ENCODE data around the gene PPP3CA.

The PPP3CA gene

DNA sequence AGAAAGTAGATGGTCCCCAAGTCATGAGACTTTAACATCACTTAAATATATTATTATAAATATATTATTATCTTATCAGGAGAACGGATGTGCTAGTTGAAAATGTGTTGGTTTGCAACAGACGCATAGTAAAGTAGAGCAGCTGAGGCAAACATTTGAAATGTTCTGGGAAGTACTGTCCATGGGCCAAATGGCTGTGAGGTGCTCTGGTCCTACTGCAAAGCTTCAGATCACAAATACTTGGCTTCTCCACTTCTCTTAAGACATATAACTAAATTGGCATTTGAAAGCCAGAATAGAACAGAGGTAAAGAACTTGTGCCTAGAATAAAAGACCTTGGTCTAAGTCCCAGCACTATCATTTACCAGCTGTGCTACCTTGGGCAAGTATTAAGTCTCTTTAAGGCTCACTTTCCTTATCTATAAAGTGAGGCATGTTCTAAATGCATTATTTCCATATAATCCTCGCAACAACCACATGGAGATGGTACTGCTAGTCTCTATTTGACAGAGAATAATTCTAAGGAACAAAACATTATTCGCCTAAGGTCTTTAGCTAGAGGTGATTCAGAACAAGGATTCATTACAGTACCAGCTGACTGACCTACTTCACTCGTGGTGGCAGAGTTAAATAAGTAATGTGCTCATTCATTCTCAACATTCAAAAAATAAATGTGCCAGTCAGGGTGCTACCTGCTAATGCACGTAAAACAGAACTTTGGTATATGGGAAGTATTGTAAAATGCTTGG lies 297.1 kb downstream of the PPP3CA start:
- no peaks in the 10 kb centered on the region for H3K9me3 ChIP-seq (ENCODE audit: control insufficient read depth, low read depth, low read length)
- H3K4me1 ChIP-seq (ENCODE audit: control insufficient read depth, low read depth, low read length): peaks cover 14% of the 10 kb centered on the region
- no peaks in the 10 kb centered on the region for H3K27me3 ChIP-seq (ENCODE audit: control insufficient read depth, insufficient read depth, low read length)
- H3K27ac ChIP-seq (ENCODE audit: low read length): no peak overlapping the region
- H3K9ac ChIP-seq (ENCODE audit: low read length): no peak overlapping the region
- H3K36me3 ChIP-seq (ENCODE audit: control insufficient read depth, low read depth, low read length): no peaks in the 10 kb centered on the region
- no peak overlapping the region for H3K4me3 ChIP-seq (ENCODE audit: low read length)

GRCh38 chr4:101049549-101050001 lies 297.8 kb downstream of the PPP3CA start:
- Histone ChIP-seq H3K27me3 (ENCODE audit: control insufficient read depth, insufficient read depth, low read length) (no peaks in the 10 kb centered on the region), H3K9ac (ENCODE audit: low read length) (no peak overlapping the region), H3K4me1 (ENCODE audit: control insufficient read depth, low read depth, low read length) (peaks cover 18% of the 10 kb centered on the region), H3K36me3 (ENCODE audit: control insufficient read depth, low read depth, low read length) (no peaks in the 10 kb centered on the region), H3K4me3 (ENCODE audit: low read length) (no peak overlapping the region), H3K27ac (ENCODE audit: low read length) (no peak overlapping the region), H3K9me3 (ENCODE audit: control insufficient read depth, low read depth, low read length) (no peaks in the 10 kb centered on the region)

DNA sequence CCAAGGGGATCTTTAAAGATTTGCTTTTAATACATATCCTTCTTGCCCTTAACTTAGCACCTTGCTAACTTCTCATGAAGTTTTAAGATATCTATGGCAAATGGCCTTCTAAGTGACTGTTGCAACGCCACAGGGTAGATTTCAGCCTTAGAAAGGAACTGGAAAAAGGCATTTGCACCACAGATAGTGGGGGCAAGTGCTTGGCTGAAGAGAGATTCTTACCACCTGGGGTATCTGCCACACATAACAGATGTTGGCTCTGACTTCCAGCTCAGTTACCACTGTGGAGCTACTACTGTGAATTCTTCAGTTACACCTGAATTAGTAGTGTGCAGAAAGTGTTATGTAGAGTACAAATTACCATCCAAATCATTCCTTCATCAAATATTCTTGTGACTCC lies 302.6 kb downstream of the PPP3CA start:
- Histone ChIP-seq H3K27me3 (ENCODE audit: control insufficient read depth, insufficient read depth, low read length) (no peaks in the 10 kb centered on the region), H3K36me3 (ENCODE audit: control insufficient read depth, low read depth, low read length) (no peaks in the 10 kb centered on the region), H3K9me3 (ENCODE audit: control insufficient read depth, low read depth, low read length) (no peaks in the 10 kb centered on the region), H3K27ac (ENCODE audit: low read length) (no peak overlapping the region), H3K9ac (ENCODE audit: low read length) (no peak overlapping the region), H3K4me1 (ENCODE audit: control insufficient read depth, low read depth, low read length) (peaks cover 18% of the 10 kb centered on the region), H3K4me3 (ENCODE audit: low read length) (no peak overlapping the region)

GRCh38 chr4:101042847-101043246 lies 304.5 kb downstream of the PPP3CA start:
- no peak overlapping the region for H3K4me3 ChIP-seq (ENCODE audit: low read length)
- peaks cover 18% of the 10 kb centered on the region for H3K4me1 ChIP-seq (ENCODE audit: control insufficient read depth, low read depth, low read length)
- H3K9ac ChIP-seq (ENCODE audit: low read length): no peak overlapping the region
- H3K36me3 ChIP-seq (ENCODE audit: control insufficient read depth, low read depth, low read length): no peaks in the 10 kb centered on the region
- H3K27ac ChIP-seq (ENCODE audit: low read length): no peak overlapping the region
- no peaks in the 10 kb centered on the region for H3K9me3 ChIP-seq (ENCODE audit: control insufficient read depth, low read depth, low read length)
- H3K27me3 ChIP-seq (ENCODE audit: control insufficient read depth, insufficient read depth, low read length): no peaks in the 10 kb centered on the region

DNA sequence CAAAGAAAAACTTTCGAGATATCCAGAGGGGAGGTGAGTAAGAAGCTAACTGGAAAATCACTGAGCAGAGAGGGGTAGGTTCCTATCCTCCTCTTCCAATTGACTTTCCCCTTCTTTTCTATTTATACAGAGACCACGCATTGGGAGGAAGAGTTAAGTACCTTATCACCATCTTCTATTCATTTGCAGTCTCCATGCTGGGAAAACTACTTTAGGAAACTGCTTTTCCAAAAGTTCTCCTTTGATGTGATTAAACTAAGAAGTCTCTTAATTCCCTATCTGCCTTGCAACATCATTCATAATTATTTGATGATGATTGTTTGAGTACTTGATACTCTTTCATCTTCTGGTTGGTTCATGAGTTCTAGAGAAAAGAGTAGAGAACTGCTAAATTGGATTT lies 306.6 kb downstream of the PPP3CA start:
- Histone ChIP-seq H3K27me3 (ENCODE audit: control insufficient read depth, insufficient read depth, low read length) (no peaks in the 10 kb centered on the region), H3K9ac (ENCODE audit: low read length) (no peak overlapping the region), H3K9me3 (ENCODE audit: control insufficient read depth, low read depth, low read length) (no peaks in the 10 kb centered on the region), H3K4me3 (ENCODE audit: low read length) (no peak overlapping the region), H3K36me3 (ENCODE audit: control insufficient read depth, low read depth, low read length) (no peaks in the 10 kb centered on the region), H3K27ac (ENCODE audit: low read length) (no peak overlapping the region), H3K4me1 (ENCODE audit: control insufficient read depth, low read depth, low read length) (peaks cover 18% of the 10 kb centered on the region)

DNA sequence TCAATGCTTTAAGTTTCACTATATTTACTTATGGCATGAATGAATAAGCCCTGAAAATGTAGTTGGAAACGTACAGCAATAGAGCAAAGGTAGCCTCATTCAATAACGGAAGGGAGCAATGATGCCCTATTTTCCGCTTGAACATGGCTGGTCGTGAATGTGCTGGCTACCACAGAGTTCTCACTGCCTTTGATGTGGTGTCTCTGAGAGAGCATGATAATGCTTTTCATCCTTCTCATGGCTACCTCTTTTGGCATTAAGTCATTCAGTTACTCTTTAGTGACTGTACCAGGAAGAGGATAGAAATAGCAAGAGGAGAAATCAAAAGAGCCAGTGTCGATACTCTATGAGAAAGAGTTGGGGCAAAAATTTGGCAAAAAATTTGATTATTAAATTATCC lies 308.0 kb downstream of the PPP3CA start:
- no peaks in the 10 kb centered on the region for H3K9me3 ChIP-seq (ENCODE audit: control insufficient read depth, low read depth, low read length)
- H3K4me1 ChIP-seq (ENCODE audit: control insufficient read depth, low read depth, low read length): peaks cover 7% of the 10 kb centered on the region
- H3K27ac ChIP-seq (ENCODE audit: low read length): no peak overlapping the region
- H3K9ac ChIP-seq (ENCODE audit: low read length): no peak overlapping the region
- H3K4me3 ChIP-seq (ENCODE audit: low read length): no peak overlapping the region
- H3K36me3 ChIP-seq (ENCODE audit: control insufficient read depth, low read depth, low read length): no peaks in the 10 kb centered on the region
- no peaks in the 10 kb centered on the region for H3K27me3 ChIP-seq (ENCODE audit: control insufficient read depth, insufficient read depth, low read length)

DNA sequence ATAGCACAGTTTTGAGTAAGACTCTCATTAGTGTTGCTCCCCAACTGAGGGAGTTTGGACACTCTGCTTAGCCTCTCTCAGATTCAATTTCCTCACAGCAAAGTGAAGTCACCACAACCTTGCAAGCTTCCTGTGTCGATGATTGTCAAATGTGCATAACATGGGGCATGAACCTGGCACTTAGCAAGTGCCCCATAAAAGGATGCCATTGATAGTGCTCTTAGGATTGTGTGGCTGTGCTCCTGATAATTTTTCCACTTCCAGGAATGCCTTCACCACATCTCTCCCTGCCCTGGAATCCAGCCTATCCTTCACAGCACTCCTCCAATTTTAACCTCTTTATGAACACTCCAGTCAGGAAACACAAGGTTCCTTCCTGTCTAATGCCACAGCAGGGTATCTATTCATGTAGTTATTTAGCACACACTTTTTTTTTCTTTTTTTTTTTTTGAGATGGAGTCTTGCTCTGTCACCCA lies 309.4 kb downstream of the PPP3CA start:
- Histone ChIP-seq H3K27ac (ENCODE audit: low read length) (no peak overlapping the region), H3K9me3 (ENCODE audit: control insufficient read depth, low read depth, low read length) (no peaks in the 10 kb centered on the region), H3K4me1 (ENCODE audit: control insufficient read depth, low read depth, low read length) (peaks cover 17% of the 10 kb centered on the region), H3K27me3 (ENCODE audit: control insufficient read depth, insufficient read depth, low read length) (no peaks in the 10 kb centered on the region), H3K4me3 (ENCODE audit: low read length) (no peak overlapping the region), H3K36me3 (ENCODE audit: control insufficient read depth, low read depth, low read length) (no peaks in the 10 kb centered on the region), H3K9ac (ENCODE audit: low read length) (no peak overlapping the region)

DNA sequence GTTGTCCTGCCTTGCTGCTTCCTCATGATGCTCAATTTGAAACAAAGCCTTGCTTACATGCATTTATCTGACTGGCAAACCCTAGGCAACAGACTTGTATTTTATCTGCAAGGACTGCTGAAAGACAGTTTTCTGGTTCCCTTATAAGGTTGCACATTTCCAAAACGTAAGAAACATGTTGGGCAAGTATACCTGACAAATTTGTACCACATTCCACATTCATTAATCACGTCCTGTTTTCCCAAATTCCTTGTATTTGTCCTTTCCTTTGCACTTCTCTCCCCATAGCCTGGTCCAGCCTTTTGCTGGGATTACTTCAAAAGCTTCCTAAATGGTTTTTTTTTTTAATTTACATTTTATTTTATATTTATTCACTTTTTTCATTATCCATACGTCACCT lies 310.1 kb downstream of the PPP3CA start:
- H3K9ac ChIP-seq (ENCODE audit: low read length): no peak overlapping the region
- no peaks in the 10 kb centered on the region for H3K36me3 ChIP-seq (ENCODE audit: control insufficient read depth, low read depth, low read length)

GRCh38 chr4:101035487-101035886 lies 311.8 kb downstream of the PPP3CA start:
- Histone ChIP-seq H3K4me3 (ENCODE audit: low read length) (no peak overlapping the region), H3K36me3 (ENCODE audit: control insufficient read depth, low read depth, low read length) (no peaks in the 10 kb centered on the region), H3K4me1 (ENCODE audit: control insufficient read depth, low read depth, low read length) (peaks cover 31% of the 10 kb centered on the region), H3K27ac (ENCODE audit: low read length) (no peak overlapping the region), H3K9me3 (ENCODE audit: control insufficient read depth, low read depth, low read length) (no peaks in the 10 kb centered on the region), H3K27me3 (ENCODE audit: control insufficient read depth, insufficient read depth, low read length) (no peaks in the 10 kb centered on the region), H3K9ac (ENCODE audit: low read length) (no peak overlapping the region)

More for the DNA sequence above, 310.1 kb downstream of the PPP3CA start:
- H3K27me3 ChIP-seq (ENCODE audit: control insufficient read depth, insufficient read depth, low read length): no peaks in the 10 kb centered on the region
- no peak overlapping the region for H3K4me3 ChIP-seq (ENCODE audit: low read length)
- peaks cover 23% of the 10 kb centered on the region for H3K4me1 ChIP-seq (ENCODE audit: control insufficient read depth, low read depth, low read length)
- H3K27ac ChIP-seq (ENCODE audit: low read length): no peak overlapping the region
- no peaks in the 10 kb centered on the region for H3K9me3 ChIP-seq (ENCODE audit: control insufficient read depth, low read depth, low read length)

DNA sequence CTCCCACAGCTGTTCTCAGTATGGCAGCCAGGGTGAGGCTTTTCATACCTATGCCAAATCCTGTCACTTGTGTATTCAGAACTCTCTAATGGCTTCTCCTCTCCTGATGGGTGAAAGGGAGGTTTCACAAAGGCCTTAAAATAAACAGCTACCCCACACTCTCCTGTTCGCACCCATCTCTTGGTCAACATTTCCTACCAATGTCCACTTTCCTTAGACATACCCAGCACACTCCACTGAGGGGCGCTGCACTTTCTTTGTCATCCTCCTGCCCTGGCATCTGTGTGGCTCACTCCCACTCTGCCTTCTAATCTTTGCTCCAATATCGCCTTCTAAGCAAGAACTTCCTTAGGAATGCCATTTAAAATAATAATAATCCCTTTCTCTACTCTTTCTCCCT lies 313.3 kb downstream of the PPP3CA start:
- Histone ChIP-seq H3K4me3 (ENCODE audit: low read length) (no peak overlapping the region), H3K27me3 (ENCODE audit: control insufficient read depth, insufficient read depth, low read length) (no peaks in the 10 kb centered on the region), H3K9ac (ENCODE audit: low read length) (no peak overlapping the region), H3K4me1 (ENCODE audit: control insufficient read depth, low read depth, low read length) (peaks cover 40% of the 10 kb centered on the region), H3K27ac (ENCODE audit: low read length) (no peak overlapping the region), H3K9me3 (ENCODE audit: control insufficient read depth, low read depth, low read length) (no peaks in the 10 kb centered on the region), H3K36me3 (ENCODE audit: control insufficient read depth, low read depth, low read length) (no peaks in the 10 kb centered on the region)

DNA sequence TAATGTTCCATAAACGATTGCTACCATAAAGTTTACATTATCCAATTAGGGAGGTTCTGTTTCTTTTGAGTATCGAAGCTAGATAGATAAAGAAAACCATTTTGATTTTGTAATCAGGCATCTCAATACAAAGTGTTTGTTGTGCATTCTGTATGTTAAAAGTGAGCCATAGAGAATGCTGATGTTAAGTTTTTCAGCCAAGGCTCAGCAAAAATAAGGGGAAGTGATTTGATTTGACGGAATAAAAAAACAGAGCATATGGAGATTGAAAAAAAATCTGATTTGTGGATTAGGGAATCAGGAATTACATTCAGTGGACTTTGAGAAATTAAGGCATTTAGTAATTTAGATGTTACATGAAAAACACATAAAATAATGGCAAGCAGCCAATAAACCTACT lies 314.8 kb downstream of the PPP3CA start:
- no peaks in the 10 kb centered on the region for H3K27me3 ChIP-seq (ENCODE audit: control insufficient read depth, insufficient read depth, low read length)
- no peaks in the 10 kb centered on the region for H3K9me3 ChIP-seq (ENCODE audit: control insufficient read depth, low read depth, low read length)
- no peak overlapping the region for H3K9ac ChIP-seq (ENCODE audit: low read length)
- H3K4me3 ChIP-seq (ENCODE audit: low read length): peak overlapping the region; percentile 13
- H3K36me3 ChIP-seq (ENCODE audit: control insufficient read depth, low read depth, low read length): no peaks in the 10 kb centered on the region
- H3K27ac ChIP-seq (ENCODE audit: low read length): peak overlapping the region; percentile 67
- H3K4me1 ChIP-seq (ENCODE audit: control insufficient read depth, low read depth, low read length): peaks cover 48% of the 10 kb centered on the region

GRCh38 chr4:101031971-101032370 lies 315.4 kb downstream of the PPP3CA start:
- Histone ChIP-seq H3K36me3 (ENCODE audit: control insufficient read depth, low read depth, low read length) (no peaks in the 10 kb centered on the region), H3K9me3 (ENCODE audit: control insufficient read depth, low read depth, low read length) (no peaks in the 10 kb centered on the region), H3K9ac (ENCODE audit: low read length) (peak overlapping the region; percentile 50), H3K27me3 (ENCODE audit: control insufficient read depth, insufficient read depth, low read length) (no peaks in the 10 kb centered on the region), H3K4me1 (ENCODE audit: control insufficient read depth, low read depth, low read length) (peaks cover 48% of the 10 kb centered on the region), H3K27ac (ENCODE audit: low read length) (peak overlapping the region; percentile 94), H3K4me3 (ENCODE audit: low read length) (peak overlapping the region; percentile 43)

All from iPS-18a (cell line).